Testis (tissue), 2 donors: Measurements from ENCODE around the gene CEACAM18.

ENCODE experiments used
- CTCF ChIP-seq, 3 experiments: fragments of 450-650 bp in 2 of 3; fragments of 200-600 bp in 1 of 3; sonication (generic) in 1 of 3; IDR thresholded peaks; one replicate each; pipeline ENCODE4 v1.5.1; 2016 to 2019; ENCODE audit warnings: antibody characterized with exemption in 3 of 3, mild to moderate bottlenecking in 2 of 3, moderate library complexity in 1 of 3
- POLR2A ChIP-seq: fragments of 450-650 bp; IDR thresholded peaks from one replicate; pipeline ENCODE4 v1.6.1; 2017; ENCODE audit warnings: antibody characterized with exemption, mild to moderate bottlenecking, moderate library complexity

DNA sequence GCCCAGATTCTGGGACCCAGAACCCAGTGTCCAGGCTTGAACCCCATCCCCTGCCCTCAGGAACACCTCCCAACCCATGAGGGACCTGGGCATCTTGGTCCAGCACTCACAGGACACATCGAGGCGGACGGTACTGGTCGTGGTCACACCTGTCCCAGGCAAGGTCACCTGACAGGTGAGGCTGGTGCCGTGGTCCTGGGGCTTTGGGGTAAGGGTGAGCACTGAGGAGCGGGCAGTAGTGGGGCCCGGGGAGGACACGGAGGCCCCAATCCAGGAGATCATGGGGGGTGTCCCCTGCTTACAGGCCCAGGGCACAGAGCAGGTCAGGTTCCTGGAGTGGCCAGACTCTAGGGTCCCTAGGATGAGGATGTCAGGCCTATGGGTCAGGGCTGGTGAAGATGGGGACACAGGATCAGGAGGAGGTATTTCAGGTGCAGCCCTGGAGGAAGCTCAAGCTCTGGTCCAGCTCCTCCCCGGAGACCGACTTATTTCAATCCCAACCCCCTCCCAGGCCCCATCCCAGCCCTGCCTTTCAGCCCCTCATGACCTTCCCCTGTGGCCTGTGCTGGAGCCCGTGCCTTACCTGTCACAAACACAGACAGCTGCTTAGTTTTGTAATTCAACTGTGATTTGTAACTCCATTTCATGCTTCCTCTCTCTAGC lies 20.9 kb upstream of the CEACAM18 start:
- TF ChIP-seq POLR2A (no peak), CTCF (IDR thresholded peaks at IDR 0.05) (no peak)
